Stimulated activated CD8-positive, alpha-beta memory T cell treated with anti-CD3 and anti-CD28 coated beads, Interleukin-4, amount 100 ng/mL, for 4 hours (primary cell): ENCODE measurements around the gene SRGAP2B.
"Not testable (repeated sequence)": the region's sequence is repeated elsewhere in the genome, so short reads cannot be mapped to it uniquely, and the experiment has no call there.

Source experiments
- DNase-seq, 2 donors: peaks; one replicate each; pipeline ENCODE4 v3.0.0-alpha.2; 2020; ENCODE audit warnings: low read depth in 2 of 2, low spot score in 1 of 2

SRGAP2B gene

GRCh38 chr1:145095284-145096057 lies at the start of gene SRGAP2B, which contains the start of gene FAM72D:
SRGAP2B (minus strand) TSS chr1:145095328; CDS start chr1:145092901, 2,427 bp downstream.
FAM72D (plus strand) TSS chr1:145095974; CDS start chr1:145096848, 874 bp downstream.
- not testable (repeated sequence) for DNase-seq

GRCh38 chr1:145144264-145144913 lies 49.3 kb upstream of the SRGAP2B start:
- DNase-seq: not testable (repeated sequence)

- DNase-seq: not testable (repeated sequence)
Measured at GRCh38 chr1:145140549-145140948, 45.4 kb upstream of the SRGAP2B start.

- DNase-seq: not testable (repeated sequence)
Measured at GRCh38 chr1:145134476-145134875, 39.3 kb upstream of the SRGAP2B start.

GRCh38 chr1:145128697-145129469 lies 33.8 kb upstream of the SRGAP2B start:
- DNase-seq: not testable (repeated sequence)

GRCh38 chr1:145127144-145127543 lies 32.0 kb upstream of the SRGAP2B start:
- not testable (repeated sequence) for DNase-seq

GRCh38 chr1:145125112-145125511 lies 30.0 kb upstream of the SRGAP2B start:
- DNase-seq: not testable (repeated sequence)

- DNase-seq: not testable (repeated sequence)
Measured at GRCh38 chr1:145123992-145124641, 29.0 kb upstream of the SRGAP2B start.

GRCh38 chr1:145123062-145123395 lies 27.9 kb upstream of the SRGAP2B start:
- not testable (repeated sequence) for DNase-seq

- not testable (repeated sequence) for DNase-seq
Measured at GRCh38 chr1:145122344-145123061, 27.4 kb upstream of the SRGAP2B start.

- DNase-seq: not testable (repeated sequence)
Measured at GRCh38 chr1:145119842-145120241, 24.7 kb upstream of the SRGAP2B start.

- DNase-seq: not testable (repeated sequence)
Measured at GRCh38 chr1:145115587-145116493, 20.7 kb upstream of the SRGAP2B start.

GRCh38 chr1:145114560-145115057 lies 19.5 kb upstream of the SRGAP2B start:
- not testable (repeated sequence) for DNase-seq

GRCh38 chr1:145112703-145113102 lies 17.6 kb upstream of the SRGAP2B start:
- DNase-seq: not testable (repeated sequence)

GRCh38 chr1:145111674-145112073 lies 16.5 kb upstream of the SRGAP2B start:
- not testable (repeated sequence) for DNase-seq

GRCh38 chr1:145103294-145103693 lies 8.2 kb upstream of the SRGAP2B start:
- not testable (repeated sequence) for DNase-seq

GRCh38 chr1:145101725-145102124 lies 6.6 kb upstream of the SRGAP2B start:
- DNase-seq: not testable (repeated sequence)

GRCh38 chr1:145094655-145095211 lies 395 bp downstream of the SRGAP2B start:
- DNase-seq: not testable (repeated sequence)
